ENCODE measurements around the gene TNNT3. TPM values are rescaled to one million over a fixed set of nuclear protein-coding genes. Genes with fewer than 3 reads are reported as not detected.

TNNT3 gene
- total RNA-seq, 1 donor from 2014 or later: 3.5 TPM

GRCh38 chr11:1931341-1932104, 12.0 kb downstream of the TNNT3 start:
- H3K27ac Mint-ChIP-seq: no peak overlapping the region
- CTCF ChIA-PET: no interaction called here
- no peak for DNase-seq
- POLR2A ChIA-PET: interaction anchor here (0.7 kb wide), 1 partner anchor 224 kb away, joined by 4 read pairs; no protein-coding TSS in a partner anchor
- intact Hi-C loops (cut with micrococcal nuclease): no loop called here
- H3K4me3 Mint-ChIP-seq: no peak overlapping the region
- no peaks in the 10 kb centered on the region for H3K4me1 Mint-ChIP-seq
- no peaks in the 10 kb centered on the region for H3K36me3 Mint-ChIP-seq (ENCODE audit: low read depth)
- peaks cover 25% of the 10 kb centered on the region for H3K27me3 Mint-ChIP-seq
- H3K9me3 Mint-ChIP-seq: no peaks in the 10 kb centered on the region
- no peak for TF ChIP-seq CTCF (IDR thresholded peaks at IDR 0.05)
- ATAC-seq (ENCODE audit: low read depth): no peak

DNA sequence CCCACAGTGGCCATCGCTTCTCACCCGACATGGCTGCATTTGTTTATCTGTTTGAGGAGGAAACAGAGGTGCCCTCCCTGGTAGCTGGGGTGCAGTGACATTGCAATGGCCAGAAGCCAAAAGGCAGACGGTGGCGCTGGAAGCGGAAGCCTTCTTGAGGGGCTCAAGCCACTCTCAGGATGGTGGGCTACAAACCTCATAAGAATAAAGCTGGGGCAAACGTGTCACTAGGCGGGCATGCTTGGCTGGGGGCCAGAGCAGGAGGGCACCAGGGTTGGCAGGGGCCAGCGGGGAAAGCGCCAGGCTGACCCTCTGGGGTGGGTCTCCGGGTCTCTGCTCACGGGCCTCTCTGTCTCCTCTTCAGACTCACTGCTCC, 12.6 kb downstream of the TNNT3 start:
- Mint-ChIP-seq H3K4me3 (no peak overlapping the region), H3K4me1 (no peaks in the 10 kb centered on the region), H3K36me3 (ENCODE audit: low read depth) (no peaks in the 10 kb centered on the region), H3K9me3 (no peaks in the 10 kb centered on the region), H3K27ac (no peak overlapping the region), H3K27me3 (peaks cover 23% of the 10 kb centered on the region)
- intact Hi-C loops (cut with micrococcal nuclease): no loop called here
- no peak for ATAC-seq (ENCODE audit: low read depth)
- ChIA-PET CTCF (no interaction called here), POLR2A (interaction anchor here (0.7 kb wide), 1 partner anchor 224 kb away, joined by 4 read pairs; no protein-coding TSS in a partner anchor)
- TF ChIP-seq CTCF (IDR thresholded peaks at IDR 0.05): no peak
- no peak for DNase-seq

DNA sequence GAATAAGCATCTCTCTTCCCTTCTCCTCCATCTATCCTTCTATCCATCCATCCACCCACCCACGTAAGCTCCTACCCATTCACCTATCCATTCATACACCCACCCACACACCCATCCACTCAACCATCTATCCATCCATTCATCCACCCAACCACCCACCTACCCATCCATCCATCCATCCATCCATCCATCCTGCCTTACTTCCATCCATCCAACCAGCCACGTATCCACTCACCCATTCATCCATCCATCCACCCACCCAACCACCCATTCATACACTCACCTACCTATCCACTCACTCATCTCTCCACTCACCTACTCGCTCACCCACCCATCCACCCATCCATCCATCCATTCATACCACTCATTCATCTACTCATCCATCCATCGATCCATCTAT, 13.2 kb downstream of the TNNT3 start:
- DNase-seq (no peak), ATAC-seq (ENCODE audit: low read depth) (no peak)
- H3K36me3 Mint-ChIP-seq (ENCODE audit: low read depth): no peaks in the 10 kb centered on the region
- H3K27me3 Mint-ChIP-seq: peaks cover 23% of the 10 kb centered on the region
- H3K9me3 Mint-ChIP-seq: no peaks in the 10 kb centered on the region
- no peak overlapping the region for H3K27ac Mint-ChIP-seq
- TF ChIP-seq CTCF (IDR thresholded peaks at IDR 0.05): no peak
- intact Hi-C loops (cut with micrococcal nuclease): no loop called here
- ChIA-PET CTCF (no interaction called here), POLR2A (no interaction called here)
- H3K4me1 Mint-ChIP-seq: no peaks in the 10 kb centered on the region
- no peak overlapping the region for H3K4me3 Mint-ChIP-seq

DNA sequence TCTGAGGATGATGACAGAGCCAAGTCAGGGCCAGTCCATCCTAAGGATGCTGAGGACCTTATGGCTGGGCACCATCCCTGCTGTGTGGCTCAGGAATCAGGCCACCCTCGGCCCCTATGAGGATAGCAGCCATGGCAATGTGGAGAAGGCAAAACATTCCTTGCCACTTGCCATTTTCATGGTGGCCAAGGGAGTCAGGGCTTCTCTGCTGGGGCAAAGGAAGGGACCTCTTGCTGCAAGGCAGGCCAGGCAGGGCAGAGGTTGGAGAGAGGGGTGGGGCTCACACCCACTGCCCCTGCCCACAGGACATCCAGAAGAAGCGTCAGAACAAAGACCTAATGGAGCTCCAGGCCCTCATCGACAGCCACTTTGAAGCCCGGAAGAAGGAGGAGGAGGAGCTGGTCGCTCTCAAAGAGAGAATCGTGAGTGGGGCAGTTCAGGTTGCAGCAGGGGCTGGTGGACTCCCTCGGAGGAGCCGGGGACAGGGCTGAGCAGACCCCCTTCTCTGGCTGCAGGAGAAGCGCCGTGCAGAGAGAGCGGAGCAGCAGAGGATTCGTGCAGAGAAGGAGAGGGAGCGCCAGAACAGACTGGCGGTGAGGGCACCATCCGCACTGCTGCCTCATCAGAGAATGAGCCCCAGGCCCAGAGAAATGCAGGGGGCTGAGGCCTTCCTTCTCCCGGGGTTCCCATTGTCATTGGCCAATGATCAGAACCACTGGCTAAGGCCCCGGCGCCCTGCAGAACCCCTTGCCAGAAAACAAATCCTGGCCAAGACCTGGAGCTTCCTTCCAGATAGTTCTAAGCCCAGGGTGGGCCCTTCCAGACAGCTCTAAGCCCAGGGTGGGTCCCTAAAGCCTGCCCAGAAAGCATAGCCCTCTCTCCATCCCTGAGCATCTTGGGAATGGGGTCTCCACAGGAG, 14.2 kb downstream of the TNNT3 start:
- ChIA-PET POLR2A (interaction anchor here (0.6 kb wide), 1 partner anchor 346 kb away, joined by 3 read pairs; no protein-coding TSS in a partner anchor), CTCF (no interaction called here)
- ATAC-seq (ENCODE audit: low read depth) (no peak), DNase-seq (no peak)
- no peak overlapping the region for H3K27ac Mint-ChIP-seq
- H3K9me3 Mint-ChIP-seq: no peaks in the 10 kb centered on the region
- H3K4me3 Mint-ChIP-seq: no peak overlapping the region
- intact Hi-C loops (cut with micrococcal nuclease): no loop called here
- peaks cover 23% of the 10 kb centered on the region for H3K27me3 Mint-ChIP-seq
- H3K36me3 Mint-ChIP-seq (ENCODE audit: low read depth): no peaks in the 10 kb centered on the region
- no peak for TF ChIP-seq CTCF (IDR thresholded peaks at IDR 0.05)
- H3K4me1 Mint-ChIP-seq: no peaks in the 10 kb centered on the region

Data from activated B cell treated with CpG ODN at 0.5 μM for 24 hours (primary cell).